Esophagus squamous epithelium (tissue), 5 donors: ENCODE measurements around the gene VKORC1. TPM values are rescaled to one million over a fixed set of nuclear protein-coding genes. Genes with fewer than 3 reads are reported as not detected.
A peak's percentile ranks its signal among the peaks of the same experiment; 100 is the strongest.

Source experiments
- DNase-seq: peaks from one replicate; lab custom pipeline; 2025; lab: John Stamatoyannopoulos, UW
- H3K27ac ChIP-seq, 4 donors: fragments of 200-600 bp; sonication (generic); one replicate each; pipeline ENCODE4 v1.5.1; 2016 to 2019; ENCODE audit warnings: mild to moderate bottlenecking in 1 of 4
- H3K27me3 ChIP-seq, 4 donors: fragments of 200-600 bp; sonication (generic); 1 replicate in 3 of 4; 2 replicates in 1 of 4; pipeline versions ENCODE4 v1.5.1 to v1.6.0; 2017 to 2021; ENCODE audit warnings: antibody characterized with exemption in 1 of 4
- H3K36me3 ChIP-seq, 3 donors: fragments of 200-600 bp; sonication (generic); one replicate each; pipeline ENCODE4 v1.5.1; 2016 to 2019
- H3K4me1 ChIP-seq, 3 donors: fragments of 200-600 bp; sonication (generic); one replicate each; pipeline ENCODE4 v1.5.1; 2017 to 2019
- H3K4me3 ChIP-seq, 4 donors: fragments of 200-600 bp; sonication (generic); 1 replicate in 3 of 4; 2 replicates in 1 of 4; pipeline ENCODE4 v1.5.1; 2016 to 2019; ENCODE audit warnings: mild to moderate bottlenecking in 2 of 4, moderate library complexity in 1 of 4
- H3K9me3 ChIP-seq, 3 donors: fragments of 200-600 bp; sonication (generic); one replicate each; pipeline ENCODE4 v1.5.1; 2016 to 2019
- POLR2A ChIP-seq, 4 donors: fragments of 450-650 bp; IDR thresholded peaks; one replicate each; pipeline ENCODE4 v1.6.1; 2017; ENCODE audit warnings: antibody characterized with exemption in 4 of 4, mild to moderate bottlenecking in 4 of 4, moderate library complexity in 3 of 4
- WGBS, 2 donors: methylation state at CpG; one replicate each; pipeline ENCODE4 v1.1.5; 2018; 5-methylcytosine and 5-hydroxymethylcytosine counted together
- intact Hi-C: fragments of 100-400 bp; cut with DNase I; formaldehyde crosslinking; loops from one replicate; pipeline ENCODE4 v1.15.0; 2022
- total RNA-seq, 4 donors: library from RNA; depleted of rRNA; stranded (reverse); fragments of >200 nt; gene quantifications; one replicate each; pipeline ENCODE4 v1.1.0, GENCODE V29; 2016
- TF ChIP-seq, protein P1 (sequence below), 6 experiments: fragments of 450-650 bp in 4 of 6; fragments of 200-600 bp in 2 of 6; sonication (generic) in 2 of 6; IDR thresholded peaks; one replicate each; pipeline ENCODE4 v1.5.1; 2016 to 2019; ENCODE audit warnings: antibody characterized with exemption in 6 of 6, mild to moderate bottlenecking in 4 of 6, moderate library complexity in 4 of 6
- donor health status: DM: yes; HTN: yes; CAD: no.

The VKORC1 gene
- total RNA-seq, 4 donors from 2014 or later, result 27.6 to 56.6 (median 44.0) TPM

DNA sequence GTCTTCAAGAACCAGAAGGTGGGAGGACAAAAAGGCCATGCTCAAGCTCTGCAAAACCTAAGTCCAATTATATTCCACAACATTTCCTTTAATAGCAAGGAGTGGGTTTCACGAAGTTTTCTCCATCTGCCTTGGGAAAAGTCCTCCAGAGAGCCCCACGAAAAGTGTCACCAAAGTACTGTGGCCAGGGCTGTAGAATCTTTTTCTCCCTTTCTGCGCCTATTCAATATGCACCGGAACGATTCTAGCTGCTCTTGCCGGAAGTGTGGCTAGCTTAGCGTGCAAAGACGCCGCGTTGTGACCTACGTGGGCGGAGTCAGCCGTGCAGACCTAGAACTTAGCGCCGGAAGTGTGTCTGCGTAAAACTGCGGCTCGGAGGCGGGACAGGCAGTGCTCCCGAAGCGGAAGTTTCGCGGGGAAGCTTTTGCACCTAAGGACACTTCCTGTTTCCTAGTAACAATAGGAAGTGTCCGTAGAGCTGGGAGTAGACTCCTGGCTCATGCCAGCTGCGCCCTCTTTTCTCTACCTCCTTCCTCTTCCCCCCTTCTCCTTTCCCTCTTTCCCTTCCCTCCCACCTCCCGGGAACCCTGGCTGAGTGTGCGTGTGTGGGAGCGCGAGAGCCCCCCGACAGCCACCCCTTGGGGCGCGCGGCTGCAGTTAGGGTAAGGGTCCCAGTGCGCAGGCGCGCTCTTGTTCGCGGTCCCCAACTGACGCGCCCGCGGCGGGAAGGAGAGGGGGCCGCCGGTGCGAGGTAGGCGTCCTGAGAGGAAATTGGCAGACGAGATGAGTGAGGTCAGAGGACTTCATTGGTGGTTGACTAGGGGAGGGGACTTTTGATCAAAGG is 20.4 kb downstream of the VKORC1 start, which contains the start of the genes ZNF646 and ZNF668:
Gene ZNF646 (plus strand): TSS at position 453 of the 844 bp plus-strand sequence. CDS start 1,903 bp downstream, outside the sequence.
Gene ZNF668 (minus strand): TSS at position 271 of the 844 bp plus-strand sequence. CDS start 9,781 bp downstream, outside the sequence.
- H3K27ac ChIP-seq, result peak within 1 kb of the TSS; percentile 95 to 99 (median 96)
- TF ChIP-seq, protein P1, sequence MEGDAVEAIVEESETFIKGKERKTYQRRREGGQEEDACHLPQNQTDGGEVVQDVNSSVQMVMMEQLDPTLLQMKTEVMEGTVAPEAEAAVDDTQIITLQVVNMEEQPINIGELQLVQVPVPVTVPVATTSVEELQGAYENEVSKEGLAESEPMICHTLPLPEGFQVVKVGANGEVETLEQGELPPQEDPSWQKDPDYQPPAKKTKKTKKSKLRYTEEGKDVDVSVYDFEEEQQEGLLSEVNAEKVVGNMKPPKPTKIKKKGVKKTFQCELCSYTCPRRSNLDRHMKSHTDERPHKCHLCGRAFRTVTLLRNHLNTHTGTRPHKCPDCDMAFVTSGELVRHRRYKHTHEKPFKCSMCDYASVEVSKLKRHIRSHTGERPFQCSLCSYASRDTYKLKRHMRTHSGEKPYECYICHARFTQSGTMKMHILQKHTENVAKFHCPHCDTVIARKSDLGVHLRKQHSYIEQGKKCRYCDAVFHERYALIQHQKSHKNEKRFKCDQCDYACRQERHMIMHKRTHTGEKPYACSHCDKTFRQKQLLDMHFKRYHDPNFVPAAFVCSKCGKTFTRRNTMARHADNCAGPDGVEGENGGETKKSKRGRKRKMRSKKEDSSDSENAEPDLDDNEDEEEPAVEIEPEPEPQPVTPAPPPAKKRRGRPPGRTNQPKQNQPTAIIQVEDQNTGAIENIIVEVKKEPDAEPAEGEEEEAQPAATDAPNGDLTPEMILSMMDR (IDR thresholded peaks at IDR 0.05), result no peak
- peak in 3 of 4 donors; percentile 56 to 73 (median 57) for TF ChIP-seq POLR2A (IDR thresholded peaks at IDR 0.05)
- intact Hi-C loops, result no loop called here
- H3K4me1 ChIP-seq, result peaks cover 15 to 48% (median 23%) of the 10 kb centered on the region in 3 donors
- DNase-seq, result peak; percentile 92
- peak within 1 kb of the TSS; percentile 92 to 97 (median 96) for H3K4me3 ChIP-seq
- WGBS, 2 donors, result 0% methylated on average over 15 to 25 of the region's 48 CpGs
- no peaks in the 10 kb centered on the region for H3K27me3 ChIP-seq
- no peaks in the 10 kb centered on the region for H3K9me3 ChIP-seq
- peaks cover 25 to 33% (median 26%) of the 10 kb centered on the region in 3 donors for H3K36me3 ChIP-seq

DNA sequence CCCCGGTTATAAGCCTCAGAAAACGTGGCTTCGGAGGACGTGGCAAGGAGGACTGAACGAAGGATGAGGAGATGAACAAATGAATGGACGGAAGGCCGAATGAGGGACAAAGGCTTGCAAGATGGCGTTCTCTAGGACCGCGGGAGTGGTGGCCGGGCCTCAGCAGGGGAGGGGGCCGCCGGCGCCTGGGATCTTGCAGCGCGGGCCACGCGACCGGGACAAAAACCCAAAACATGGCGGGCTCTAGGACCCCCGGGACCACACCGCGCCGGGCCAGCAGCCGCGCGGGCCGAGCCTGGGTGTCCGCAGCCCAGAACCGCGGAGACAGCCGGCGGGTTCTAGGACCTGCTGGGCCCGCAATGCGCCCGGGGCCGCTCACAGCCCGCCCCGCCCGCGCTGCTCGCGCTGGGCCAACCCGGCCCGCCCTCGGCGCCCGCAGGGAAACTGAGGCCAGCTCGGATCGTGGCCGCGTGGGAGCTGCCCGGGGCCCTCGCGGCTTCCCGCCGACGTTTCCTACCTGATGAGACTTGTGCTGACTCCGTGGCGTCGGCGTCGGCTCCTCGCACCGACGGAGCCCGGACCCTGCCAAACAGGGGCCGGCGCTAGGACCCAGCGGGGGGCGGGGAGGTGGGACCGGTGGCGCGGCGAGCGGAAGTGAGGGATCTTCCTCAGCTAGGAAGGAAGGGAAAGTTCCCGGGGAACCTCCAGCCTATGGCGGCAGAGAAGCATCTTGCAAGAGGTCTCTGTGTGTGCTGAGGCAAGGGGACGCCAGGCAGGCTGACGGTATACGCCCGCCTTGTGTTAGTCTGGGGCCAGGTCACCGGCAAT is 21.2 kb downstream of the VKORC1 start:
- DNase-seq, result peak; percentile 55
- WGBS, 2 donors, result 0% methylated on average over 11 of the region's 83 CpGs

DNA sequence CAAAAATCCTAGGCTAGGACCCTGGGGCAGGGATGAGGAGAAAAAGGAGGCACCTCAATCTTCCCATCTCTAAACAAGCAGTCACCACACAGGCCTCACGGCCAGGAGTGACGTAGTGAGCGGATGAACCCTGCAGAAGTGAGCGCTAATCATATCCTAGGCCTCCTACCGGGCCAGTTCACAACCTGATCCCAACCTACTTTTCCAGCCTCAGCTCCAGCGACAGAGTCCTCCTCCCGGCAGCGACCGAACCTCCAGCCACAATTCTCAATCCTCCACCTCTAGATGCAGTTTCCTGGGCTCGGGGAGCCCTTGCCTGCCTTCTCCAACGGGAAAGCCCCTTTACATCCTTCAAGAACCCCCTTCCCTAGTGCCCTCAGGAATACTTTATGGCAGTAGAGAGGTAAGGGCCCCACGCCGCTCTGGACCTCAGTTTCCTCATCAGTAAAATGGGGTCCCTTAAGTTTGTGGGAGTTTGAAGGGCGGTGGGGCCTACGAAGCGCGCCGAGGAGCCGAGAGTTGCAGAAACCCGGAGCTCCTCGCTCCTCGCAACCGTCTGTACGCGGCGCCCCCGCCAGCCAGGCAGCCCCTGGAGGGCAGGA is 22.0 kb downstream of the VKORC1 start:
- no peak for TF ChIP-seq POLR2A (IDR thresholded peaks at IDR 0.05)
- TF ChIP-seq, protein P1 (IDR thresholded peaks at IDR 0.05), result peak in 1 of 6 experiments; percentile 12

More for the DNA sequence above, 21.2 kb downstream of the VKORC1 start:
- peak overlapping the region; percentile 95 to 99 (median 96) for H3K27ac ChIP-seq
- no peak for TF ChIP-seq POLR2A (IDR thresholded peaks at IDR 0.05)
- TF ChIP-seq, protein P1 (IDR thresholded peaks at IDR 0.05), result peak in 1 of 6 experiments; percentile 25
- H3K4me3 ChIP-seq, result peak overlapping the region; percentile 92 to 97 (median 96)
- H3K27me3 ChIP-seq, result no peaks in the 10 kb centered on the region
- no peaks in the 10 kb centered on the region for H3K9me3 ChIP-seq
- intact Hi-C loops, result no loop called here
- H3K4me1 ChIP-seq, result peaks cover 15 to 48% (median 23%) of the 10 kb centered on the region in 3 donors
- H3K36me3 ChIP-seq, result peaks cover 18 to 25% (median 19%) of the 10 kb centered on the region in 3 donors

DNA sequence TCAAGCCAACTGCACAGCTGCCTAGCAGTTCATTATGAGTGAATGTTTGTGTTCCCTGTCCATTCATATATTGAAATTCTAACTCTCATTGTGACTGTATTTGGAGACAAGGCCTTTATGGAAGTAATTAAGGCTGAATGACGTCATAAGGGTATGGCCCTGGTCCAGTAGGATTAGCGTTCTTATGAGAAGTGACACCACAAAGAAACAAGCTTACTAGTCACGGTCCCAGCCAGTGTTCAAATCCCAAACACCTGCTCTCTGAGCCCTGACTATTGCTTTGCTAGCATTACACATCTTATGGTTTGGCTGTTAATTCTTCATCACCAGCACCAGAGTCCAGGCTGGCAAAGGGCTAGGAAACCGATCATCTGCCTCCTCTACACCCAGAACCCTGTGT is 22.7 kb downstream of the VKORC1 start:
- TF ChIP-seq, protein P1 (IDR thresholded peaks at IDR 0.05), result no peak
- TF ChIP-seq POLR2A (IDR thresholded peaks at IDR 0.05), result no peak
- H3K36me3 ChIP-seq, result peaks cover 4 to 10% (median 6%) of the 10 kb centered on the region in 3 donors
- H3K4me1 ChIP-seq, result peaks cover 15 to 48% (median 23%) of the 10 kb centered on the region in 3 donors
- intact Hi-C loops, result no loop called here
- H3K27ac ChIP-seq, result peak overlapping the region; percentile 95 to 99 (median 96)
- no peaks in the 10 kb centered on the region for H3K9me3 ChIP-seq
- no peaks in the 10 kb centered on the region for H3K27me3 ChIP-seq
- WGBS, 2 donors, result 12 to 24% methylated on average over 4 of the region's 4 CpGs
- peak overlapping the region in 1 of 4 donors; percentile 92 for H3K4me3 ChIP-seq
- no peak for DNase-seq

More for the DNA sequence above, 22.0 kb downstream of the VKORC1 start:
- H3K27me3 ChIP-seq, result no peaks in the 10 kb centered on the region
- DNase-seq, result no peak
- H3K9me3 ChIP-seq, result no peaks in the 10 kb centered on the region
- intact Hi-C loops, result no loop called here
- WGBS, 2 donors, result 0 to 5% methylated on average over 3 to 11 of the region's 27 CpGs
- peak overlapping the region; percentile 92 to 97 (median 96) for H3K4me3 ChIP-seq
- H3K36me3 ChIP-seq, result peaks cover 12 to 17% (median 12%) of the 10 kb centered on the region in 3 donors
- peaks cover 15 to 48% (median 23%) of the 10 kb centered on the region in 3 donors for H3K4me1 ChIP-seq
- peak overlapping the region; percentile 95 to 99 (median 96) for H3K27ac ChIP-seq
